Left forelimb (tissue), 1 donor: ENCODE results near the gene COCH.
"Not testable (repeated sequence)": the region's sequence is repeated elsewhere in the genome, so short reads cannot be mapped to it uniquely, and the experiment has no call there.

Source experiments
- DNase-seq: peaks from one replicate; pipeline ENCODE4 v3.0.0-alpha.2; 2018; ENCODE audit warnings: low spot score

The COCH gene

DNA sequence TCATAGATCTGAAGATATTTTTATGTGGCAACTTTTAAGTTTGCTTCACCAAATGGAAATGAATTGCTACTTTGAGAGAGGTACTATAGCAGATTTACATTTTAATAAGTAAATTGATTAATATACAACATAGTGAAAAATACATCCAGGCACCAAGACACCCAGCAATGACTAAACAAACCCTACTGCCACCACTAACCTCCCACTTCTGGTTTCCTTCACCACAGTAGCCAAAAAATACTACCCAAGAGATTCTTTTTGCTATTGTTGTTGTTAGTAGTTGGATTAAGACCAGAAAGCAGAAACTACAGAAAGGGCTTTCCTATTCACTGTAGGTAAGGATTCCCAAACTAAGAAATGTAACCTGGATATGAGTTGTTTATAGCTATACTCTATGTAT is 54.1 kb downstream of the COCH start:
- no peak for DNase-seq

DNA sequence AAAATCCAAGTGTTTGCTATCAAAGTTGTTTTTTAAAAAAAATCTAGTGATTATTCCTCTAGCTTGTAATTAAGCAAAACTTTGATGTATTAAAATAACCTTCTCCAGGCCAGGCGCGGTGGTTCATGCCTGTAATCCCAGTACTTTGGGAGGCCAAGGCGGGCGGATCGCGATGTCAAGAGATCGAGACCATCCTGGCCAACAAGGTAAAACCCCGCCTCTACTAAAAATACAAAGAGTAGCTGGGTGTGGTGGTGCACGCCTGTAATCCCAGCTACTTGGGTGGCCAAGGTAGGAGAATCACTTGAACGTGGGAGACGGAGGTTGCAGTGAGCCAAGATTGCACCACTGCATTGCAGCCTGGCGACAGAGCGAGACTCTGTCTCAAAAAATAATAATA is 59.6 kb downstream of the COCH start:
- not testable (repeated sequence) for DNase-seq

DNA sequence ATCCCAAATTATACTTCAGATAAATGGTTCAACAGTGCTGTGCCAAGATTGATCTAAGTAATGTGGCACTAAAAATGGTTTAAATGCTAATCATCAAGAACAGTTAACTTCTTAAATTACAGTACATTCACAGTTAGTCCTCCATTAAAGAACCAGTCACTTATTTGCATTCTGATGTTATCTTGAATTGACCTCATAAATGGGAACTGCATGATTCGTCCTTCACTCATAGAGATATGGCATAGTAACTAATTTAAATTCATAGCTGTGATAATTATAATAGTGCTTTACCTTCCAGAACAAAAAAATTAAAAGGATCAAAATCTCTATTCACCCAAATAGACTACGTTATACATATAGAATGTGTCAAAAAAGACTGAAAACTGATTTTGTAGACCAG is 61.1 kb downstream of the COCH start:
- no peak for DNase-seq

DNA sequence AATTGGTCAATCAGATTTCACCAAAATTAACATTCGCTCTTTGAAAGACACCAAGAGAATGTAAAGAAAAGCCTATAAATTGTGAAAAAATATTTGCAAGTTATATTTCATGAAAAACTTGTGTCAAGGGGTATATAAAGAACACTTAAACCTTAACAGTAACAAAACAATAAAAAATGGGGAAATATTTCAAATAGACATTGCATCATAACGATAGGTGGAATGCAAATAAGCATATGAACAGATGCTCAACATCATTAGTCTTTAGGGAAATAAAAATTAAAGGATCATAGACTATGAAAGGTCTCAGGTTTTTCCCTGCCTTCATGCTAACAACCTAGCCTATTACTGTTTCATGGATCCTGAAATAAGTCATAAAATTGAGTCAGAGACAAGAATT is 64.3 kb downstream of the COCH start:
- no peak for DNase-seq
